Immature natural killer cell (primary cell): Measurements from ENCODE around the gene LRRC41. TPM values are rescaled to one million over a fixed set of nuclear protein-coding genes. Genes with fewer than 3 reads are reported as not detected.
"Not testable (repeated sequence)": the region's sequence is repeated elsewhere in the genome, so short reads cannot be mapped to it uniquely, and the experiment has no call there.

Experiments used
- DNase-seq, 3 donors: peaks; one replicate each; pipeline ENCODE4 v3.0.0; 2022; ENCODE audit warnings: mixed read lengths in 1 of 3
- H3K27ac Mint-ChIP-seq, 6 donors: one replicate each; pipeline ENCODE4 v1.8.0; 2020; ENCODE audit warnings: mixed read lengths in 6 of 6, mild to moderate bottlenecking in 5 of 6, inconsistent platforms in 4 of 6, moderate library complexity in 3 of 6
- H3K27me3 Mint-ChIP-seq, 3 donors: one replicate each; pipeline ENCODE4 v1.8.0; 2020 to 2021; ENCODE audit warnings: low read depth in 3 of 3, mild to moderate bottlenecking in 3 of 3, mixed read lengths in 3 of 3, moderate library complexity in 3 of 3, inconsistent platforms in 1 of 3
- H3K36me3 Mint-ChIP-seq, 3 donors: one replicate each; pipeline ENCODE4 v1.8.0; 2020; ENCODE audit warnings: mixed read lengths in 3 of 3, inconsistent platforms in 2 of 3, mild to moderate bottlenecking in 2 of 3
- H3K4me1 Mint-ChIP-seq, 2 donors: one replicate each; pipeline ENCODE4 v1.8.0; 2020; ENCODE audit warnings: inconsistent platforms in 2 of 2, mild to moderate bottlenecking in 2 of 2, mixed read lengths in 2 of 2, moderate library complexity in 1 of 2
- H3K4me3 Mint-ChIP-seq, 5 donors: one replicate each; pipeline ENCODE4 v1.8.0; 2020; ENCODE audit warnings: mild to moderate bottlenecking in 5 of 5, mixed read lengths in 5 of 5, inconsistent platforms in 3 of 5, moderate library complexity in 3 of 5
- H3K9me3 Mint-ChIP-seq, 6 donors: one replicate each; pipeline ENCODE4 v1.8.0; 2020; ENCODE audit warnings: mild to moderate bottlenecking in 6 of 6, mixed read lengths in 6 of 6, inconsistent platforms in 4 of 6, moderate library complexity in 3 of 6
- polyA plus RNA-seq, 3 donors: library from polyadenylated mRNA; unstranded; fragments of 300-500 nt; fragmentation: Illumina TruSeq; gene quantifications; one replicate each; pipeline ENCODE4 v1.2.3, GENCODE V29; 2021

The LRRC41 gene
- polyA plus RNA-seq, 3 donors from 2014 or later = 44.2 to 71.6 (median 65.4) TPM

- Mint-ChIP-seq H3K4me1 (no peaks in the 10 kb centered on the region), H3K27ac (peak overlapping the region in 1 of 6 donors; percentile 5), H3K36me3 (peaks cover 0 to under 1% (median 0%) of the 10 kb centered on the region in 3 donors), H3K27me3 (peaks cover 0 to 2% (median 0%) of the 10 kb centered on the region in 3 donors), H3K4me3 (no peak overlapping the region), H3K9me3 (no peaks in the 10 kb centered on the region)
- no peak for DNase-seq
These were observed 48.7 kb downstream of the LRRC41 start for GRCh38 chr1:46254668-46255067.

- H3K9me3 Mint-ChIP-seq = no peaks in the 10 kb centered on the region
- H3K27ac Mint-ChIP-seq = peak overlapping the region in 5 of 6 donors; percentile 40 to 76 (median 60)
- peak in 1 of 3 donors; percentile 2 for DNase-seq
- no peaks in the 10 kb centered on the region for H3K36me3 Mint-ChIP-seq
- H3K4me3 Mint-ChIP-seq = peak overlapping the region; percentile 85 to 97 (median 93)
- H3K27me3 Mint-ChIP-seq = peaks cover 2 to 4% (median 2%) of the 10 kb centered on the region in 3 donors
- H3K4me1 Mint-ChIP-seq = peaks cover 15% of the 10 kb centered on the region in 2 donors
These were observed 55.1 kb downstream of the LRRC41 start for GRCh38 chr1:46248122-46248920.

DNA sequence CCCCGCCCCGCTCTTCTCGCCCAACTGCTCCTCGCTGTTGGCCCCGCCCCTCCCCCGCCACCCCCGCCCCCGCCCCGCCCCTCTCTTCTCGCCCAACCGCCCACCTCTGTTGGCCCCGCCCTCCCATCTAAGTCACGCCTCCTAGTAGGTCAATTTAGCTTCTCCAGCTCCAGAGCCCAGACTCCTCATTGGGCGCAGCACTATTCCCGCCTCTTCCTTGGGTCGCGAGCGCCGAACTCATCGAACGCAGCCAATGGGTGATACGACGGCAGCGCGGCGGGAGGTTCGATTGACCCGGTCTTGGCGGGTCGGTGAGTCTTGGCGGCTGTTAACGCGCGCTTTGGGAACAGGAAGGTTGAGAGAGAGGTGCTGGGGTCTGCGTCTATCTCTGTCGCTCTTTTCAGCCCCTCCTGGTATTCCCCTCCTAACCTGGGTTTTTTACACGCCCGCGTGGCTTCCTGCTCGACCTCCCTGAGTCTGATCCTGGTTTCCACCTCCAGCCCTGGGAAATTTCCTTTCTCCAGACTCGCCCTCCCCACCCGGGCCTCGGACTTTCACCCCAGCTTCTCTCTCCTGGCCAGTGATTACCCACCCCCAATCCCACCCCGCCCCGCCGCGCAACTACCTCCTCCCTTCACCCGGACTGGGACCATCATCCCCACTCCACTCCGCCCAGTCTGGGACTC is 55.8 kb downstream of the LRRC41 start, which contains the start of gene RAD54L:
RAD54L (plus strand) TSS at position 328 of the 686 bp plus-strand sequence. CDS start 643 bp downstream, outside the sequence.
- Mint-ChIP-seq H3K4me3 (peak within 1 kb of the TSS; percentile 92 to 97 (median 95)), H3K36me3 (no peaks in the 10 kb centered on the region), H3K4me1 (peaks cover 15% of the 10 kb centered on the region in 2 donors), H3K27me3 (peaks cover 2 to 4% (median 2%) of the 10 kb centered on the region in 3 donors), H3K9me3 (no peaks in the 10 kb centered on the region), H3K27ac (peak within 1 kb of the TSS; percentile 76 to 92 (median 86))
- peak; percentile 94 to 96 (median 95) for DNase-seq

- Mint-ChIP-seq H3K27ac (peak overlapping the region; percentile 76 to 92 (median 86)), H3K4me1 (peaks cover 15% of the 10 kb centered on the region in 2 donors), H3K27me3 (peaks cover 2% of the 10 kb centered on the region in 3 donors), H3K36me3 (no peaks in the 10 kb centered on the region), H3K4me3 (peak overlapping the region; percentile 92 to 97 (median 95)), H3K9me3 (no peaks in the 10 kb centered on the region)
- no peak for DNase-seq
These were observed 56.6 kb downstream of the LRRC41 start for GRCh38 chr1:46246548-46247435.

GRCh38 chr1:46246136-46246535 is 57.3 kb downstream of the LRRC41 start:
- not testable (repeated sequence) for H3K27ac Mint-ChIP-seq, H3K9me3 Mint-ChIP-seq, H3K27me3 Mint-ChIP-seq, DNase-seq, H3K36me3 Mint-ChIP-seq, H3K4me3 Mint-ChIP-seq
- peaks cover 15% of the 10 kb centered on the region in 2 donors for H3K4me1 Mint-ChIP-seq

- H3K27ac Mint-ChIP-seq = no peak overlapping the region
- H3K4me1 Mint-ChIP-seq = peaks cover 15% of the 10 kb centered on the region in 2 donors
- no peaks in the 10 kb centered on the region for H3K9me3 Mint-ChIP-seq
- DNase-seq = peak in 1 of 3 donors; percentile 24
- H3K36me3 Mint-ChIP-seq = no peaks in the 10 kb centered on the region
- peaks cover 2% of the 10 kb centered on the region in 3 donors for H3K27me3 Mint-ChIP-seq
- H3K4me3 Mint-ChIP-seq = no peak overlapping the region
These were observed 58.6 kb downstream of the LRRC41 start for GRCh38 chr1:46244656-46245371.

DNA sequence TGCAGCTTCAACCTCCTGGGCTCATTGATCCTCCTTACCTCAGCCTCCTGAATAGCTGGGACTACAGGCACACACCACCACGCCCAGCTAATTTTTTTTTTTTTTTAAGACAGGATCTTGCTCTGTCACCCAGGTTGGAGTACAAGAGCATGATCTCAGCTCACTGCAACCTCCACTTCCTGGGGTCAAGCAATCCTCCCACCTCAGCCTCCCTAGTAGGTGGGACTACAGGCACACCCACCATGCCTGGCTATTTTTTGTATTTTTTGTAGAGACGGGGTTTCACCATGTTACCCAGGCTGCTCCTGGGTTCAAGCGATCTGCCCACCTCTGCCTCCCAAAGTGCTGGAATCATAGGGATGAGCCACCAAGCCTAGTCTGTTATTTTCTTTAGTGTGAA is 59.6 kb downstream of the LRRC41 start:
- peaks cover 15% of the 10 kb centered on the region in 2 donors for H3K4me1 Mint-ChIP-seq
- H3K36me3 Mint-ChIP-seq, H3K9me3 Mint-ChIP-seq, H3K27ac Mint-ChIP-seq, H3K27me3 Mint-ChIP-seq, DNase-seq, H3K4me3 Mint-ChIP-seq: not testable (repeated sequence)

- Mint-ChIP-seq H3K4me3 (no peak overlapping the region), H3K9me3 (no peaks in the 10 kb centered on the region), H3K4me1 (peaks cover 11 to 15% of the 10 kb centered on the region in 2 donors), H3K36me3 (no peaks in the 10 kb centered on the region), H3K27ac (no peak overlapping the region), H3K27me3 (peaks cover 0 to under 1% (median 0%) of the 10 kb centered on the region in 3 donors)
- DNase-seq = no peak
These were observed 60.5 kb downstream of the LRRC41 start for GRCh38 chr1:46242918-46243317.

- not testable (repeated sequence) for H3K36me3 Mint-ChIP-seq, DNase-seq, H3K27me3 Mint-ChIP-seq, H3K4me3 Mint-ChIP-seq, H3K9me3 Mint-ChIP-seq, H3K27ac Mint-ChIP-seq, H3K4me1 Mint-ChIP-seq
These were observed 61.7 kb downstream of the LRRC41 start for GRCh38 chr1:46241733-46242132.

DNA sequence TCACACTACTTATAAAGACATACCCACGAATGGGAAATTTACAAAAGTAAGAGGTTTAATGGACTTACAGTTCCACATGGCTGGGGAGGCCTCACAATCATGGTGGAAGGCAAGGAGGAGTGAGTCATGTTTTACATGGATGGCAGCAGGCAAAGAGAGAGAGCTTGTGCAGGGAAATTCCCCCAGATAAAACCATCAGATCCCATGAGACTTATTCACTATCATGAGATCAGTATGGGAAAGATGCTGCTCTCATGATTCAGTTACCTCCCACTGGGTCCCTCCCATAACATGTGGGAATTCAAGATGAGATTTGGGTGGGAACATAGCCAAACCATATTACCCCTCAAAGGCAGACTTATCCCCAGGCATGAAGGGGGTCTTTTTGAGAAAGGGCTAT is 64.6 kb downstream of the LRRC41 start:
- not testable (repeated sequence) for H3K4me1 Mint-ChIP-seq, DNase-seq, H3K9me3 Mint-ChIP-seq, H3K27ac Mint-ChIP-seq, H3K27me3 Mint-ChIP-seq, H3K4me3 Mint-ChIP-seq, H3K36me3 Mint-ChIP-seq

DNA sequence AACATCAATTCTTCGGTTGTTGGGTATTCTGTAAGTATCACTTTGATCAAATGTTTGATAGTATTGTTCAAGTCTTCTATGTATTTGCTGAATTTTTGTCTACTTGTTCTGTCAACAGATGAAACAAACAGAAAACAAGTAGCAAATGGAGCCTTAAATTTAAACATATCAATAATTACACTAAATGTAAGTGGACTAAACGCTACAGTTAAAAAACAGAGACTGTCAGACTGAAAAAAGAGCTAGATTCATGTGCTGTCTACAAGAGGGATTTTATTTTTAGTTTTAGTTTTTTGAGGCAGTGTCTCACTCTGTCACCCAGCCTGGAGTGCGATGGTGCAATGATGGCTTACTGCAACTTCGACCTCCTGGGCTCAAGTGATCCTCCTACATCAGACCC is 66.5 kb downstream of the LRRC41 start:
- H3K4me1 Mint-ChIP-seq = no peaks in the 10 kb centered on the region
- H3K27me3 Mint-ChIP-seq = peaks cover 0 to 2% (median 2%) of the 10 kb centered on the region in 3 donors
- H3K27ac Mint-ChIP-seq = no peak overlapping the region
- no peaks in the 10 kb centered on the region for H3K36me3 Mint-ChIP-seq
- DNase-seq = no peak
- H3K4me3 Mint-ChIP-seq = no peak overlapping the region
- H3K9me3 Mint-ChIP-seq = peaks cover 0 to 6% (median 2%) of the 10 kb centered on the region in 6 donors

- not testable (repeated sequence) for H3K9me3 Mint-ChIP-seq, H3K27me3 Mint-ChIP-seq, DNase-seq, H3K36me3 Mint-ChIP-seq, H3K4me1 Mint-ChIP-seq, H3K4me3 Mint-ChIP-seq, H3K27ac Mint-ChIP-seq
These were observed 72.2 kb downstream of the LRRC41 start for GRCh38 chr1:46231231-46231630.
